Mesendoderm (in vitro differentiated cells): ENCODE results near the gene CD44.

Experiments
- DNase-seq: peaks from one replicate; pipeline ENCODE4 v3.0.0; 2013
- H2AK5ac ChIP-seq: 2 replicates; pipeline ENCODE4 v1.6.1; 2013; ENCODE audit warnings: low read length, inconsistent platforms
- H2BK120ac ChIP-seq: 2 replicates; pipeline ENCODE4 v1.6.1; 2013; ENCODE audit warnings: low read depth, mild to moderate bottlenecking, low read length, moderate library complexity, mixed read lengths
- H2BK15ac ChIP-seq: replicated peaks from 2 replicates; pipeline ENCODE4 v1.6.1; 2013; ENCODE audit warnings: low read depth, mild to moderate bottlenecking, moderate library complexity
- H2BK5ac ChIP-seq: 2 replicates; pipeline ENCODE4 v1.6.1; 2013; ENCODE audit warnings: low read length, inconsistent platforms
- H3K18ac ChIP-seq: 2 replicates; pipeline ENCODE4 v1.6.1; 2013; ENCODE audit warnings: mild to moderate bottlenecking, low read length, mixed read lengths
- H3K23ac ChIP-seq: one replicate; pipeline ENCODE4 v1.6.1; 2013; ENCODE audit warnings: low read length
- H3K27ac ChIP-seq: 2 replicates; pipeline ENCODE4 v1.5.1; 2013; ENCODE audit warnings: low read depth, mild to moderate bottlenecking, inconsistent platforms, low read length, moderate library complexity
- H3K27me3 ChIP-seq: 2 replicates; pipeline ENCODE4 v1.6.1; 2013; ENCODE audit warnings: low read length, control low read depth, mild to moderate bottlenecking, inconsistent platforms; ENCODE audit not compliant: insufficient read depth, poor library complexity
- H3K36me3 ChIP-seq: 2 replicates; pipeline ENCODE4 v1.6.1; 2013; ENCODE audit warnings: low read length, inconsistent platforms; ENCODE audit not compliant: control insufficient read depth, insufficient read depth
- H3K4ac ChIP-seq: one replicate; pipeline ENCODE4 v1.6.1; 2013; ENCODE audit warnings: low read depth, mild to moderate bottlenecking, low read length, moderate library complexity
- H3K4me1 ChIP-seq: 2 replicates; pipeline ENCODE4 v1.6.1; 2013; ENCODE audit warnings: low read depth, low read length, inconsistent platforms; ENCODE audit not compliant: control insufficient read depth
- H3K4me2 ChIP-seq: 2 replicates; pipeline ENCODE4 v1.6.1; 2013; ENCODE audit warnings: low read length
- H3K4me3 ChIP-seq: 2 replicates; pipeline ENCODE4 v1.5.1; 2013; ENCODE audit warnings: mild to moderate bottlenecking, low read length
- H3K56ac ChIP-seq: one replicate; pipeline ENCODE4 v1.6.1; 2013; ENCODE audit warnings: low read length
- H3K79me1 ChIP-seq: 2 replicates; pipeline ENCODE4 v1.6.1; 2013; ENCODE audit warnings: low read length, inconsistent platforms
- H3K79me2 ChIP-seq: 2 replicates; pipeline ENCODE4 v1.6.1; 2013; ENCODE audit warnings: mild to moderate bottlenecking, low read length; ENCODE audit not compliant: control insufficient read depth, insufficient read depth
- H3K9ac ChIP-seq: 2 replicates; pipeline ENCODE4 v1.6.1; 2013; ENCODE audit warnings: low read length, inconsistent platforms
- H4K5ac ChIP-seq: one replicate; pipeline ENCODE4 v1.6.1; 2013; ENCODE audit warnings: low read length
- H4K8ac ChIP-seq: one replicate; pipeline ENCODE4 v1.6.1; 2013; ENCODE audit warnings: low read depth, mild to moderate bottlenecking, control low read depth, low read length, moderate library complexity
- WGBS: extraction: QIAGEN DNeasy Blood & Tissue Kit; methylation state at CpG from one replicate; pipeline ENCODE4 v1.1.7; 2013; ENCODE audit warnings: low lambda C conversion rate, missing lambda C conversion rate; ENCODE audit not compliant: insufficient coverage; ENCODE audit errors: extremely low coverage; 5-methylcytosine and 5-hydroxymethylcytosine counted together

The CD44 gene

DNA sequence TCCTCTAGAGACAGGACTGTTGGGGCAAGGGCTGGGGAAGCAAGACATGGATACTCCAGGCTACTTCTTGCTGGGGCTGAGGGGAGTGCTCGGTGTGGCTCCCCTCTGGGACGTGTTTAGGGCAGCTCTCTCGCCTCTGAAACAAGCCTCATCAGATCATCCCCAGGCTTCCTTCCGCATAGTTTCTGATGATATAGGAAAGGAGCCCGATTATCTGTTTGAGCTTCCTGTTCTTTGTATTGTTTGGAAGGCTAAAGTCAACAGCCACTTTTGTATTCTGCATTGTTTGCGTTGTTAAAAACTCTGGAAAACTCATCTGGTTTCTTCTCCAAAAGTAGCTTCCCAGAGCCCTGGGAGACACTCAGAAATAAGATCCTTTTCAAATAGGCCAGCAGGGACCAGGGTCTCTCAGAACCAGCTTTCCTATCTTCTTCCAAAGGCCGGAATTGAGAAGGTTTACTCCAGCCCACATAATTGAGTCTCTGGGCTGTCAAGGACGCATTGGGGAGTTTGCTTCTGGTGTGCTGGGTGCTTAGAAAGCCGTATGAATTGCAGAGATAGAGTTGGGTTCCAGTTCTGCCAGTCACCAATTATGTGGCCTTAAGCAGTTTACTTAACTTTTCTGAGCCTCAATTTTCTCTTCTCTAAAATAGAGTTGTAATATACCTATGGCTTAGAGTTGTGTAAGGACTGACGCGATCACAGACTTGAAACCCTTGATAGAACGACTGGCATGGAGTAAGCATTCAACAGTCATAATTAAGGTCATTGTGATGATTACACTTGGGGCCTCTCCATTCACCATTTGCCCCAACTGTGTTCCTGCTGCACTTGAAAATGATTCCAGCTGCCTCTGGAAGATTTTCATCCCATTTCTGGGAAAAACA is 19.1 kb downstream of the CD44 start:
- Histone ChIP-seq H4K5ac (no peak overlapping the region), H3K27me3 (no peaks in the 10 kb centered on the region), H4K8ac (no peak overlapping the region), H2BK120ac (no peak overlapping the region), H3K56ac (peak overlapping the region; percentile 17), H2BK5ac (no peak overlapping the region), H3K4me3 (no peak overlapping the region), H2AK5ac (no peak overlapping the region), H3K18ac (peak overlapping the region; percentile 70), H3K4me2 (no peak overlapping the region), H3K23ac (no peak overlapping the region), H3K4ac (no peak overlapping the region), H3K36me3 (no peaks in the 10 kb centered on the region), H3K9ac (no peak overlapping the region), H3K79me2 (no peaks in the 10 kb centered on the region), H3K79me1 (no peaks in the 10 kb centered on the region), H3K27ac (no peak overlapping the region), H3K4me1 (peaks cover 33% of the 10 kb centered on the region), H2BK15ac (no peak overlapping the region)
- no CpG with 5 or more reads among the region's 12 CpGs for WGBS
- DNase-seq, result peak; percentile 55

DNA sequence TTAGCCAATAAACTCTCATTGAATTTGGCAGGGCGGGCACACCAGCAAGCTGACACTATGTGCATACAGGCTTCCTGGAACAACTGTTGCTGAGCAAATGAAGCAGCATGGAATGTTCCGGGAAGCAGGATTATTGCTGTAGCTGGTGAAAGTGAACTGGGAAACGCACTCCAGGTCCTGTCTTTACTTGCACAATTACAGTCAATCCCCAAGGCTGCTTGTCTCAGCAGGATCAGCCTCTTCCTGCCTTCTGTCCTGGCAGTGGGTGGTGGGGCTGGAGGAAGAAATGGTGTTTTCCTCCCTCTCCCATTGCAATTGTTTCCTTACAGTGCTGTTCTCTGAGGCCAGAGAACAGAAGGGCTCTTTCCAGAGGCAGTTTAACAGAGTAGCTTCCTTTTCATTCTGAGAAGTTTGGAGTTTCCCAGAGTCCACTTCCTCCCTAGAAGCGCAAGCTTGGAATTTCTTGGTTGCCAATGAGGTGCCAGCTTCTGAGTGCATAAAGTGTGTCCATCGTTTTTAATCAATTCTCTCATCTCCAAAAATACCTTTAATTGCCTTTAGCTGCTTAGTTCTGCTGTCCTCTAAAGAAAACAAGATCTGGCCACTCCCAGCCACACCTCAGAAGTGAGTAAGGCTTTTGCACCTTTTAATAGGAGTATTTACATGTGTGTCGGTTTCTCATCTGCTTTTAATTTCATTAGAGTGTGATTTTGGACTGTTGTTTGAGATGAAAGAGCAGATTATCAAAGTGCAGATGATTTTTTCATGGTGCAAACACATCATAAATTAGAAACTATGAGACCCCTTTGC is 19.9 kb downstream of the CD44 start:
- Histone ChIP-seq H2AK5ac (no peak overlapping the region), H3K27me3 (no peaks in the 10 kb centered on the region), H3K4me3 (no peak overlapping the region), H3K4ac (no peak overlapping the region), H3K27ac (no peak overlapping the region), H2BK120ac (no peak overlapping the region), H4K8ac (no peak overlapping the region), H3K79me2 (no peaks in the 10 kb centered on the region), H3K79me1 (no peaks in the 10 kb centered on the region), H3K23ac (no peak overlapping the region), H3K18ac (peak overlapping the region; percentile 70), H3K4me1 (peaks cover 38% of the 10 kb centered on the region), H2BK5ac (no peak overlapping the region), H4K5ac (no peak overlapping the region), H3K36me3 (no peaks in the 10 kb centered on the region), H3K56ac (peak overlapping the region; percentile 17), H3K9ac (no peak overlapping the region), H2BK15ac (no peak overlapping the region), H3K4me2 (no peak overlapping the region)
- WGBS, result no CpG with 5 or more reads among the region's 6 CpGs
- peak; percentile 48 for DNase-seq

DNA sequence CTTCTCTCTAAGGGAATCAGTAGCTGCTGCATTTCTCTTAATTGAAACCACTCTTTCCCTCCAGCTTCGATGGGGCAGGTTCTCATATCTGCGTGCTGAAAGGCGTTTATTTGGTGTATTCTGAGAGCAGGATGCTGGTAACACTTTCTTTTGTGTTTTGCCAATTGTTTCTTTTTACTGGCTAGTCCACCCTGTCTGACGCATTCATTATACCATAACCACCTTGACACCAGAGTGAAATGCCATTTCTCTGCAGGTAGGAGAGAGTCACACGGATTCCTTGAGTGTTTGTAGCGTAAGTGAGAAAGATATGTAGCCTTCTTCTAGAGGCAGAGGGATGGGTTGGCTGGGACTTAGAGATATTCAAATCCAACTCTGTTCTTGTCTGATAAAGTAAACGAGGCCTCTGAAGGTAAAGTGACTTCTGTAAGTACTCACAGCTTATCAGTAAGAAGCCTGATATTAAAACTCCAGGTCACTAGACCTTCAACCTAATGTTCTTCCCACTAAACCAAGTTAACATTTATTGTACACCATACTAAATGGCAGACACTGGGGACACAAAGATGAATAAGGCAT is 21.4 kb downstream of the CD44 start:
- peak overlapping the region; percentile 39 for H3K18ac ChIP-seq
- no peak overlapping the region for H4K5ac ChIP-seq
- no CpG with 5 or more reads among the region's 7 CpGs for WGBS
- no peaks in the 10 kb centered on the region for H3K79me1 ChIP-seq
- DNase-seq, result peak; percentile 87
- no peak overlapping the region for H3K27ac ChIP-seq
- no peaks in the 10 kb centered on the region for H3K79me2 ChIP-seq
- H2BK5ac ChIP-seq, result no peak overlapping the region
- peak overlapping the region; percentile 49 for H2BK120ac ChIP-seq
- no peak overlapping the region for H2BK15ac ChIP-seq
- H3K9ac ChIP-seq, result no peak overlapping the region
- H3K4me2 ChIP-seq, result no peak overlapping the region
- no peak overlapping the region for H3K56ac ChIP-seq
- H3K4ac ChIP-seq, result no peak overlapping the region
- no peak overlapping the region for H3K23ac ChIP-seq
- no peaks in the 10 kb centered on the region for H3K27me3 ChIP-seq
- H4K8ac ChIP-seq, result no peak overlapping the region
- no peak overlapping the region for H2AK5ac ChIP-seq
- H3K36me3 ChIP-seq, result no peaks in the 10 kb centered on the region
- H3K4me1 ChIP-seq, result peaks cover 40% of the 10 kb centered on the region
- no peak overlapping the region for H3K4me3 ChIP-seq

DNA sequence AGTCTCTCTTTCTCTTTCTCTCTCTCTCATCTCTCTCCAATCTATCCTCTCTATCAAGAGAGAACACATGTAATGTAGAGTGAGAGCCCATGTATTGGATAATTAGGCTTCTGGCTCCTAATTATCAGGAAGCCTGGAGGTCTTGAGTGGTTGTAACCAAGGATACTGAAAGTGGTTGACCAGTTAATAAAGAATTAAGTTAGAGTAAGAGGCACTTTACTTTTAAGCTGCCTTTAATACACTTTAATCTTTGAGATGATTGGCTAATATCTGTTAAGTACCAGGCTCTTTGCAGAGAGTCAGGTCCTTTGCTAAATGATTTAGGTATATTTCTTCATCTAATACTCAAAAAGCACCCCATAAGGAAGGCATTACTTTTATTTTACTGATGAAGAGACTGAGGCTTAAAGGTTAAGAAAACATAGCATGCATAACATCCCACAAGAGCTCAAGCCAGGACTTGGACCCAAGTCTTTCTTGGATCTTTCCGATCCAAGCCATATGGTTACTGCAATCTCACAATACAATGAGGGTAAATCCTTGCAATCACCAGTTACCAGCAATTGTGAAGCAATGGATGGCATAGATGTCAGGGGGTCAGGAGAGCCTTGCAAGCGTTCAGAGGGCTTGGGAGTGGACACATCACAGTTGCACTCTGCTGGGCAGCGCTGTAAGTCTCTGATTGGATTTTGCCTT is 22.1 kb downstream of the CD44 start:
- Histone ChIP-seq H3K27ac (no peak overlapping the region), H3K4me3 (no peak overlapping the region), H3K4me1 (peaks cover 40% of the 10 kb centered on the region), H3K4ac (no peak overlapping the region), H3K18ac (no peak overlapping the region), H2BK5ac (no peak overlapping the region), H2AK5ac (no peak overlapping the region), H3K79me2 (no peaks in the 10 kb centered on the region), H3K9ac (no peak overlapping the region), H3K56ac (no peak overlapping the region), H3K79me1 (no peaks in the 10 kb centered on the region), H4K5ac (no peak overlapping the region), H2BK15ac (no peak overlapping the region), H3K23ac (no peak overlapping the region), H3K36me3 (no peaks in the 10 kb centered on the region), H2BK120ac (no peak overlapping the region), H4K8ac (no peak overlapping the region), H3K4me2 (no peak overlapping the region), H3K27me3 (no peaks in the 10 kb centered on the region)
- DNase-seq, result no peak
- WGBS, result no CpG with 5 or more reads among the region's 3 CpGs

DNA sequence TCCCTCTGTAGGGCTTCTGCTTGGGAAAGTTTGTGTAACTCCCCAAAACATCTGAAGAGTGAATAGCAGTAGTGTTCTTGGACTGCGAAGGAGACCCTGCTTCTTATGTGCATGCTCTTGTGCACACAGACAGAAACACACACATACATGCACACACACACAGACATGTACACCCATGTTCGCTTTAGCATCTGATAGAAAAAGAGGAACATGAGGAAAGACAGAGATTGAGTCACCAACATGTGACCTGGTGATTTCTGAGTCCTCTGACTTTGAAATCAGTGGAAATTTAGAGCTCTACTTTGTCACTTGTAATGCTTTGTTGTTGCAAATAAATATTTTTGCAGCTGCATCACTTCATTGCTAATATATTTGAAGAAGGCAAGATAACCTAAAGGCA is 23.8 kb downstream of the CD44 start:
- Histone ChIP-seq H3K27ac (no peak overlapping the region), H3K4me3 (no peak overlapping the region), H3K18ac (no peak overlapping the region), H3K56ac (no peak overlapping the region), H2BK15ac (no peak overlapping the region), H4K8ac (no peak overlapping the region), H3K4me2 (no peak overlapping the region), H3K36me3 (no peaks in the 10 kb centered on the region), H3K79me2 (no peaks in the 10 kb centered on the region), H3K4me1 (peaks cover 37% of the 10 kb centered on the region), H2BK5ac (no peak overlapping the region), H3K9ac (no peak overlapping the region), H2AK5ac (peak overlapping the region; percentile 77), H3K27me3 (no peaks in the 10 kb centered on the region), H3K23ac (no peak overlapping the region), H3K4ac (no peak overlapping the region), H4K5ac (no peak overlapping the region), H3K79me1 (no peaks in the 10 kb centered on the region), H2BK120ac (no peak overlapping the region)
- no peak for DNase-seq
- no CpG with 5 or more reads among the region's 2 CpGs for WGBS
